PC-9 (cell line): ENCODE results near the gene PREPL. TPM values are rescaled to one million over a fixed set of nuclear protein-coding genes. Genes with fewer than 3 reads are reported as not detected.

Experiments used
- BruUV-seq: library from RNA; stranded (reverse); fragments of 400-500 nt; replicated peaks from 2 replicates; lab custom pipeline; 2021; lab: Mats Ljungman, UMichigan
- CTCF ChIA-PET: fragments of 300-600 bp; sonication (Branson Sonifier 250); formaldehyde crosslinking; loops from one replicate; lab custom pipeline; 2022; ENCODE audit warnings: antibody characterized with exemption; lab: Charles Lee
- POLR2A ChIA-PET: fragments of 300-600 bp; sonication (Branson Sonifier 250); formaldehyde crosslinking; loops from one replicate; lab custom pipeline; 2022; ENCODE audit warnings: antibody characterized with exemption; ENCODE audit not compliant: unreplicated experiment; lab: Charles Lee
- DNase-seq, 2 experiments: peaks; one replicate each; pipeline versions ENCODE4 v3.0.0 to v3.0.0-alpha.2; 2015 to 2022; ENCODE audit warnings: mixed read lengths in 1 of 2
- H2AFZ ChIP-seq: fragments of 200-600 bp; sonication (generic); 2 replicates; pipeline ENCODE4 v1.8.1; 2017; ENCODE audit warnings: antibody characterized with exemption
- H3F3A ChIP-seq: fragments of 200-600 bp; sonication (generic); 2 replicates; pipeline ENCODE4 v1.8.1; 2017; ENCODE audit warnings: antibody characterized with exemption, mild to moderate bottlenecking, low read depth; ENCODE audit not compliant: insufficient read depth
- H3K27ac ChIP-seq: fragments of 200-600 bp; sonication (generic); 2 replicates; pipeline ENCODE4 v1.6.1; 2016; ENCODE audit warnings: mixed run types
- H3K27me3 ChIP-seq: fragments of 200-600 bp; sonication (generic); 2 replicates; pipeline ENCODE4 v1.6.1; 2016; ENCODE audit warnings: low read depth, mixed run types; ENCODE audit not compliant: insufficient read depth
- H3K36me3 ChIP-seq: fragments of 200-600 bp; sonication (generic); 2 replicates; pipeline ENCODE4 v1.6.1; 2016; ENCODE audit warnings: low read depth, mixed run types
- H3K4me1 ChIP-seq: fragments of 200-600 bp; sonication (generic); replicated peaks from 2 replicates; pipeline ENCODE4 v1.6.1; 2016; ENCODE audit warnings: mixed run types; ENCODE audit not compliant: insufficient read depth
- H3K4me2 ChIP-seq: fragments of 200-600 bp; sonication (generic); 2 replicates; pipeline ENCODE4 v1.6.1; 2017; ENCODE audit warnings: mixed run types
- H3K4me3 ChIP-seq: fragments of 200-600 bp; sonication (generic); 2 replicates; pipeline ENCODE4 v1.6.1; 2016; ENCODE audit warnings: mixed run types
- H3K79me2 ChIP-seq: fragments of 200-600 bp; sonication (generic); 2 replicates; pipeline ENCODE4 v1.6.1; 2017; ENCODE audit warnings: low read depth, mixed run types
- H3K9me2 ChIP-seq: fragments of 200-600 bp; sonication (generic); 2 replicates; pipeline ENCODE4 v1.8.1; 2017; ENCODE audit warnings: mild to moderate bottlenecking; ENCODE audit not compliant: insufficient read depth
- H3K9me3 ChIP-seq: fragments of 200-600 bp; sonication (generic); 2 replicates; pipeline ENCODE4 v1.8.1; 2016; ENCODE audit warnings: low read depth; ENCODE audit not compliant: insufficient read depth
- H4K20me1 ChIP-seq: fragments of 200-600 bp; sonication (generic); 2 replicates; pipeline ENCODE4 v1.8.1; 2017; ENCODE audit not compliant: insufficient read depth
- EZH2 ChIP-seq: fragments of 200-600 bp; sonication (generic); IDR thresholded peaks from 2 replicates; pipeline ENCODE4 v1.8.0; 2017; ENCODE audit warnings: antibody characterized with exemption, low read depth
- intact Hi-C: fragments of 100-400 bp; cut with micrococcal nuclease; formaldehyde crosslinking; loops from one replicate; pipeline ENCODE4 v1.10.0; 2022; ENCODE audit not compliant: unreplicated experiment
- total RNA-seq: library from RNA; stranded (reverse); gene quantifications from 2 replicates; pipeline ENCODE4 v1.2.3, GENCODE V29; 2021
- TF ChIP-seq, protein P1 (sequence below): fragments of 200-600 bp; sonication (generic); conservative IDR thresholded peaks from 2 replicates; pipeline ENCODE4 v1.6.1; 2017; ENCODE audit warnings: mixed run types, antibody characterized with exemption, mild to moderate bottlenecking, moderate library complexity

Gene PREPL
- total RNA-seq, 1 experiment from 2014 or later, result 42.2 TPM

- Histone ChIP-seq H3K27ac (no peak overlapping the region), H3K79me2 (no peaks in the 10 kb centered on the region), H2AFZ (no peak overlapping the region), H3K9me3 (no peaks in the 10 kb centered on the region), H3K4me2 (no peak overlapping the region), H4K20me1 (no peaks in the 10 kb centered on the region), H3K9me2 (no peaks in the 10 kb centered on the region), H3F3A (no peaks in the 10 kb centered on the region; the same call in 1 of the 2 replicates), H3K4me1 (no peaks in the 10 kb centered on the region), H3K4me3 (no peak overlapping the region), H3K27me3 (no peaks in the 10 kb centered on the region), H3K36me3 (no peaks in the 10 kb centered on the region)
- no TSS peak for BruUV-seq
- DNase-seq, result peak in 1 of 2 experiments; percentile 15
- TF ChIP-seq EZH2, result no peak
- TF ChIP-seq, protein P1, sequence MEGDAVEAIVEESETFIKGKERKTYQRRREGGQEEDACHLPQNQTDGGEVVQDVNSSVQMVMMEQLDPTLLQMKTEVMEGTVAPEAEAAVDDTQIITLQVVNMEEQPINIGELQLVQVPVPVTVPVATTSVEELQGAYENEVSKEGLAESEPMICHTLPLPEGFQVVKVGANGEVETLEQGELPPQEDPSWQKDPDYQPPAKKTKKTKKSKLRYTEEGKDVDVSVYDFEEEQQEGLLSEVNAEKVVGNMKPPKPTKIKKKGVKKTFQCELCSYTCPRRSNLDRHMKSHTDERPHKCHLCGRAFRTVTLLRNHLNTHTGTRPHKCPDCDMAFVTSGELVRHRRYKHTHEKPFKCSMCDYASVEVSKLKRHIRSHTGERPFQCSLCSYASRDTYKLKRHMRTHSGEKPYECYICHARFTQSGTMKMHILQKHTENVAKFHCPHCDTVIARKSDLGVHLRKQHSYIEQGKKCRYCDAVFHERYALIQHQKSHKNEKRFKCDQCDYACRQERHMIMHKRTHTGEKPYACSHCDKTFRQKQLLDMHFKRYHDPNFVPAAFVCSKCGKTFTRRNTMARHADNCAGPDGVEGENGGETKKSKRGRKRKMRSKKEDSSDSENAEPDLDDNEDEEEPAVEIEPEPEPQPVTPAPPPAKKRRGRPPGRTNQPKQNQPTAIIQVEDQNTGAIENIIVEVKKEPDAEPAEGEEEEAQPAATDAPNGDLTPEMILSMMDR, result no peak
- ChIA-PET CTCF (interaction anchor here (0.7 kb wide), 1 partner anchor 17 kb away, joined by 5 read pairs; no protein-coding TSS in a partner anchor), POLR2A (interaction anchor here (0.7 kb wide), 1 partner anchor 519 kb away, joined by 3 read pairs; no protein-coding TSS in a partner anchor)
- intact Hi-C loops, result no loop called here
Observed at GRCh38 chr2:44371445-44371844, 10.2 kb upstream of the PREPL start.

DNA sequence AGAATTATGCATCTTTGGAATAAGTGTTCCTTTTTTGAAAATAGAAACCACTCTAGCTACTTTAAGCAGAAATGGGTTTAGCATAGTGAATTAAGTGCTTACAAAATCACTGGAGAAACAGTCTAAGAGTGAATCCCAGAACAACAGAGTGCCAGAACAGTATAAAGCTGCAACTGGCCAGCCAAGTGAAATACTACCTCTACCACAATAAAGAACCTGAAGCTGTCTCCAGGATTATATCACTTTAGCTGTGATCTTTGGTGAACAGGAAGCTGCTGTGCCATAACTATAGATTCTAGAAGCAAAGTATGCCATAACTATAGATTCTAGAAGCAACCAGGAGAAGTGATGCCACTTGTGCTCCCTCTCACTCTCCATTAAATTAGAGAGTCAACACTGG, 8.1 kb upstream of the PREPL start:
- Histone ChIP-seq H3K9me3 (no peaks in the 10 kb centered on the region), H3K4me2 (no peak overlapping the region), H3K27me3 (no peaks in the 10 kb centered on the region), H3K4me3 (no peak overlapping the region), H3K4me1 (no peaks in the 10 kb centered on the region), H3K9me2 (no peaks in the 10 kb centered on the region), H3F3A (no peaks in the 10 kb centered on the region; the same call in 1 of the 2 replicates), H4K20me1 (no peaks in the 10 kb centered on the region), H3K27ac (no peak overlapping the region), H3K36me3 (no peaks in the 10 kb centered on the region), H2AFZ (no peak overlapping the region), H3K79me2 (peaks cover 13% of the 10 kb centered on the region)
- intact Hi-C loops, result no loop called here
- ChIA-PET CTCF (no interaction called here), POLR2A (no interaction called here)
- DNase-seq, result no peak
- BruUV-seq, result no TSS peak
- no peak for TF ChIP-seq EZH2
- TF ChIP-seq, protein P1, result no peak

- intact Hi-C loops, result no loop called here
- peaks cover 7% of the 10 kb centered on the region; the same call in 1 of the 2 replicates for H3K4me1 ChIP-seq
- no peaks in the 10 kb centered on the region for H3K9me2 ChIP-seq
- no TSS peak for BruUV-seq
- POLR2A ChIA-PET, result no interaction called here
- H3K79me2 ChIP-seq, result peaks cover 28% of the 10 kb centered on the region
- no peaks in the 10 kb centered on the region for H4K20me1 ChIP-seq
- H3K27me3 ChIP-seq, result no peaks in the 10 kb centered on the region
- TF ChIP-seq, protein P1, result no peak
- TF ChIP-seq EZH2, result no peak
- no peaks in the 10 kb centered on the region for H3K9me3 ChIP-seq
- CTCF ChIA-PET, result no interaction called here
- no peak overlapping the region for H2AFZ ChIP-seq
- peaks cover 5% of the 10 kb centered on the region for H3F3A ChIP-seq
- no peak overlapping the region for H3K4me2 ChIP-seq
- H3K4me3 ChIP-seq, result no peak overlapping the region
- H3K36me3 ChIP-seq, result no peaks in the 10 kb centered on the region
- H3K27ac ChIP-seq, result no peak overlapping the region
- no peak for DNase-seq
Observed at GRCh38 chr2:44367591-44367990, 6.3 kb upstream of the PREPL start.
